Colonic mucosa (tissue), 4 donors: Measurements from ENCODE around the gene PKM. TPM values are rescaled to one million over a fixed set of nuclear protein-coding genes. Genes with fewer than 3 reads are reported as not detected.

Experiments used
- DNase-seq: peaks from one replicate; pipeline ENCODE4 v3.0.0-alpha.2; 2020
- H3K27ac ChIP-seq: fragments of 200-600 bp; one replicate; pipeline ENCODE4 v1.8.0; 2021
- H3K27me3 ChIP-seq: fragments of 200-600 bp; one replicate; pipeline ENCODE4 v1.8.0; 2021
- H3K36me3 ChIP-seq: fragments of 200-600 bp; one replicate; pipeline ENCODE4 v1.8.0; 2021
- H3K4me1 ChIP-seq: fragments of 200-600 bp; one replicate; pipeline ENCODE4 v1.8.0; 2021; ENCODE audit warnings: mild to moderate bottlenecking
- H3K4me3 ChIP-seq: fragments of 200-600 bp; one replicate; pipeline ENCODE4 v1.8.0; 2021
- H3K9ac ChIP-seq, 2 donors: one replicate each; pipeline ENCODE4 v1.7.0; 2013; ENCODE audit warnings: control low read depth in 2 of 2, low read depth in 2 of 2, low read length in 2 of 2
- H3K9me3 ChIP-seq: fragments of 200-600 bp; one replicate; pipeline ENCODE4 v1.8.0; 2021
- intact Hi-C: fragments of 100-400 bp; cut with DNase I; formaldehyde crosslinking; loops from one replicate; pipeline ENCODE4 v1.14.1; 2022
- total RNA-seq, 2 donors: library from RNA; stranded (reverse); fragmentation: NEBNext Ultra II Directional in 1 of 2; extraction: Animal tissue kit (Norgen Biotek cat#: 25700) in 1 of 2; gene quantifications; one replicate each; pipeline ENCODE4 v1.2.1, GENCODE V29; 2021
- TF ChIP-seq, protein P1 (sequence below): fragments of 200-600 bp; IDR thresholded peaks from one replicate; pipeline ENCODE4 v1.8.0; 2022; ENCODE audit warnings: antibody characterized with exemption, mild to moderate bottlenecking
- donor health status: healthy.
- donor health status: DM: no; HTN: no; CAD: no.
- donor health status: DM: no; HTN: no; CAD: no.

The PKM gene
- total RNA-seq, 2 donors from 2014 or later = 769 to 946 TPM

DNA sequence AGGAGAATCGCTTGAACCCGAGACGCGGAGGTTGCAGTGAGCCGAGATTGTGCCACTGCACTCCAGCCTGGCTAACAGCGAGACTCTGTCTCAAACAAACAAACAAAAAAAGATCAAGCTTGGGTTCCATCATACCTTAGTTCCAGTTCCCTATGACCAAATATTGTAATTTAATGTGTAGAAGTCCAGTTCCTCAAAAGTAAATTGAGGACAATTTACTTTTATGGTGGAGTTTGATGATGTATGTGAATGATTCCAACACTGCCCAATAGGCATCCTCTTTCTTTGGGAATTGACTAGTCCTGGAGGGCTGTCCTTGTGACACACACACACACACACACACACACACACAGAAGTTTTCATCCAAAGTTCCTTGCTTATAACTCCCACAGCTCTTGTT lies 2.8 kb upstream of the PKM start:
- Histone ChIP-seq H3K27me3 (no peaks in the 10 kb centered on the region), H3K4me3 (no peak overlapping the region), H3K9ac (no peak overlapping the region), H3K36me3 (no peaks in the 10 kb centered on the region), H3K9me3 (no peaks in the 10 kb centered on the region), H3K4me1 (peaks cover 8% of the 10 kb centered on the region), H3K27ac (no peak overlapping the region)
- no peak for DNase-seq
- TF ChIP-seq, protein P1, sequence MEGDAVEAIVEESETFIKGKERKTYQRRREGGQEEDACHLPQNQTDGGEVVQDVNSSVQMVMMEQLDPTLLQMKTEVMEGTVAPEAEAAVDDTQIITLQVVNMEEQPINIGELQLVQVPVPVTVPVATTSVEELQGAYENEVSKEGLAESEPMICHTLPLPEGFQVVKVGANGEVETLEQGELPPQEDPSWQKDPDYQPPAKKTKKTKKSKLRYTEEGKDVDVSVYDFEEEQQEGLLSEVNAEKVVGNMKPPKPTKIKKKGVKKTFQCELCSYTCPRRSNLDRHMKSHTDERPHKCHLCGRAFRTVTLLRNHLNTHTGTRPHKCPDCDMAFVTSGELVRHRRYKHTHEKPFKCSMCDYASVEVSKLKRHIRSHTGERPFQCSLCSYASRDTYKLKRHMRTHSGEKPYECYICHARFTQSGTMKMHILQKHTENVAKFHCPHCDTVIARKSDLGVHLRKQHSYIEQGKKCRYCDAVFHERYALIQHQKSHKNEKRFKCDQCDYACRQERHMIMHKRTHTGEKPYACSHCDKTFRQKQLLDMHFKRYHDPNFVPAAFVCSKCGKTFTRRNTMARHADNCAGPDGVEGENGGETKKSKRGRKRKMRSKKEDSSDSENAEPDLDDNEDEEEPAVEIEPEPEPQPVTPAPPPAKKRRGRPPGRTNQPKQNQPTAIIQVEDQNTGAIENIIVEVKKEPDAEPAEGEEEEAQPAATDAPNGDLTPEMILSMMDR = no peak
- intact Hi-C loops = loop anchor here (5.0 kb wide), 1 partner anchor 39 kb away; the partner anchor contains the start of gene PARP6

- Histone ChIP-seq H3K9ac (peak overlapping the region; percentile 82 to 98), H3K9me3 (no peaks in the 10 kb centered on the region), H3K36me3 (no peaks in the 10 kb centered on the region), H3K4me3 (peak overlapping the region; percentile 87), H3K27me3 (no peaks in the 10 kb centered on the region), H3K4me1 (peaks cover 20% of the 10 kb centered on the region), H3K27ac (peak overlapping the region; percentile 99)
- peak; percentile 69 for DNase-seq
- TF ChIP-seq, protein P1 = no peak
- intact Hi-C loops = loop anchor here (5.0 kb wide), 1 partner anchor 40 kb away; the partner anchor contains the start of gene PARP6
These were observed 966 bp upstream of the PKM start for GRCh38 chr15:72231833-72232478.

- Histone ChIP-seq H3K27ac (peak overlapping the region; percentile 99), H3K36me3 (no peaks in the 10 kb centered on the region), H3K27me3 (no peaks in the 10 kb centered on the region), H3K9ac (peak overlapping the region; percentile 82 to 98), H3K4me1 (peaks cover 21% of the 10 kb centered on the region), H3K9me3 (no peaks in the 10 kb centered on the region), H3K4me3 (peak overlapping the region; percentile 87)
- intact Hi-C loops = loop anchor here (5.0 kb wide), 1 partner anchor 42 kb away; the partner anchor contains the start of gene PARP6
- TF ChIP-seq, protein P1 = no peak
- peak; percentile 93 for DNase-seq
These were observed 559 bp downstream of the PKM start for GRCh38 chr15:72230197-72231065.

DNA sequence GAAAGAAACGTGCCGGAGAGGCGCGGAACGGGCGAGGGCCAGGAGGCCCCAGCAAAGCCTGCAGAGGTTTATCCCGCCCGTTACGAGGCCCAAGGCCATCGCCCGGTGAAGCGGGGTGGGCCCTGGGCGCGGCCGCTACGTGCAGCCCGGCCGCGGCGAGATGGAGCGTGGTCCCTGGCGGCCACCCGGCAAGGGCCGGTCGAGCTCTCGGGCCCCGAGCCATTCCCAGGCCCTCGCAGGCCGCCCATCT lies 1.1 kb downstream of the PKM start:
- Histone ChIP-seq H3K4me3 (peak overlapping the region; percentile 87), H3K27me3 (no peaks in the 10 kb centered on the region), H3K4me1 (peaks cover 21% of the 10 kb centered on the region), H3K9me3 (no peaks in the 10 kb centered on the region), H3K9ac (peak overlapping the region; percentile 82 to 98), H3K27ac (peak overlapping the region; percentile 99), H3K36me3 (no peaks in the 10 kb centered on the region)
- DNase-seq = peak; percentile 58
- TF ChIP-seq, protein P1 = no peak
- intact Hi-C loops = loop anchor here (5.0 kb wide), 1 partner anchor 42 kb away; the partner anchor contains the start of gene PARP6

DNA sequence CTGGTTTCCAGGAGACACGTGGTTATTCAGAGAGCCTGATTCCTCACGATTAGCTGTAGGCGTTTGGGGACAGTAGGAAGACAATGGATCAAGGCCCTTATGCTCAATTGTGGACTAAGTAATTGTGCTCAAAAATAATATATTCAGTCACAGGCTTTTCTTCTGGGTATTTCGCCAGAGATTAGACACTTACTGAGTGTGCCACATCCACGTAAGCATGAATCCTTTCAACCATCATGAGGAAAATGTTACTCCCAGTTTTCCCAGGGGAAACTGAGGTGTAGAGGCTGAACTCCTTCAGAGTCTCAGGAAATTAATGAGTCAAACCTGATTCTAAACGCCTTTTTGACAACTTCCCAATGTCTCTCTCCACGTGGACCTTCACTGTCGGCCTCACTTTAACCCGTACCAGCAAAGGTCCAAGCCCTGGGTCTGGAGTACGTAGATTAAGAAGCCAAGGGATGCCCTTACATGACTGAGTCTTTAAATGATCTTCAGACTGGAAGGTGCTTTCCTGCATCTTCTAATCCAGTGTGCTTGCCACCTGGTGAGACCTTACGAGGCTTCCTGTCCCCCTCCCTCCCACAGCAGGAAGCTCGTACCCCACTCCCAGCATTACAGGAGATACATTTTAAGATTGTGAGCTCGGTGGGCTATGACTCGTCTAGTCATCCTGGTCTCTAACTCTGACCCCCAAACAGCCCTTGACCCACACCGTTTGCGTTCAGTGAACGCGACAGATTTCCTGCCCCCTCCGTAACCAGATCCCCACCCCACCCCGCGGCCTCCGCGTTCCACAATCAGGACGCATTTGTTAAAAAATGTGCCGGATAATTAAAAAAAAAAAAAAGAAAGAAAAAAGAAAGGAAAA lies 1.7 kb downstream of the PKM start:
- H3K4me1 ChIP-seq = peaks cover 21% of the 10 kb centered on the region
- no peak for DNase-seq

More for the DNA sequence above, 1.7 kb downstream of the PKM start:
- Histone ChIP-seq H3K27me3 (no peaks in the 10 kb centered on the region), H3K27ac (peak overlapping the region; percentile 99), H3K9me3 (no peaks in the 10 kb centered on the region), H3K36me3 (no peaks in the 10 kb centered on the region), H3K4me3 (peak overlapping the region; percentile 87), H3K9ac (peak overlapping the region; percentile 82 to 98)
- TF ChIP-seq, protein P1 = no peak
- intact Hi-C loops = no loop called here
